GM19467 (cell line): Measurements from ENCODE around the gene THAP4.
"Not testable (repeated sequence)": the region's sequence is repeated elsewhere in the genome, so short reads cannot be mapped to it uniquely, and the experiment has no call there.

Experiments used
- ATAC-seq: cut with Tn5 transposase; IDR thresholded peaks from one replicate; pipeline ENCODE4 v1.9.1; 2021; ENCODE audit warnings: mild to moderate bottlenecking, moderate library complexity; ENCODE audit not compliant: unreplicated experiment

The THAP4 gene

DNA sequence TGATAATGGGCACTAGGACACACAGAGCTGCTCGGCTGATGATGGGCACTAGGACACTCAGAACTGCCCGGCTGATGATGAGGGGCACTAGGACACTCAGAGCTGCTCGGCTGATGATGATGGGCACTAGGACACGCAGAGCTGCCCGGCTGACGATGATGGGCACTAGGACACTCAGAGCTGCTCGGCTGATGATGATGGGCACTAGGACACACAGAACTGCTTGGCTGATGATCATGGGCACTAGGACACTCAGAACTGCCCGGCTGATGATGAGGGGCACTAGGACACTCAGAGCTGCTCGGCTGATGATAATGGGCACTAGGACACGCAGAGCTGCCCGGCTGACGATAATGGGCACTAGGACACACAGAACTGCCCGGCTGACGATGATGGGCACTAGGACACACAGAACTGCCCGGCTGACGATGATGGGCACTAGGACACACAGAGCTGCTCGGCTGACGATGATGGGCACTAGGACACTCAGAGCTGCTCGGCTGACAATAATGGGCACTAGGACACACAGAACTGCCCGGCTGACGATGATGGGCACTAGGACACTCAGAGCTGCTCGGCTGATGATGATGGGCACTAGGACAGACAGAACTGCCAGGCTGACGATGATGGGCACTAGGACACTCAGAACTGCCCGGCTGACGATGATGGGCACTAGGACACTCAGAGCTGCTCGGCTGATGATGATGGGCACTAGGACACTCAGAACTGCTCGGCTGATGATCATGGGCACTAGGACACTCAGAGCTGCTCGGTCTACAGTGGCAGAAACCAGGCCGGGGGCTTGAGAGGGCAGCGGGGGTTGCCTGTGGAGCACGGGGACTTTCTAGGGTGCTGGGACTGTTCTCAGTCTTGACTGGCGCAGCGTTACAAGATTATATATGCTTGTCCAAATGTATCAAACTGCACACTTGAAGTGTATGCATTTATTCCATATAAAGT is 46.2 kb downstream of the THAP4 start:
- not testable (repeated sequence) for ATAC-seq

DNA sequence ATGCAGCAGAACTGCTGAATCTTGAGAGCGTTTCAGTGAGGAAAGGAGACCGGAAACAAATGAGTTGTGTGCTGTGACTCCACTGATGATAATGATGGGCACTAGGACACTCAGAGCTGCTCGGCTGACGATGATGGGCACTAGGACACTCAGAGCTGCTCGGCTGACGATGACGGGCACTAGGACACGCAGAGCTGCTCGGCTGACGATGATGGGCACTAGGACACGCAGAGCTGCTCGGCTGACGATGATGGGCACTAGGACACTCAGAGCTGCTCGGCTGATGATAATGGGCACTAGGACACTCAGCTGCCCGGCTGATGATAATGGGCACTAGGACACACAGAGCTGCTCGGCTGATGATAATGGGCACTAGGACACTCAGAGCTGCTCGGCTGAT is 47.1 kb downstream of the THAP4 start:
- ATAC-seq, result not testable (repeated sequence)

DNA sequence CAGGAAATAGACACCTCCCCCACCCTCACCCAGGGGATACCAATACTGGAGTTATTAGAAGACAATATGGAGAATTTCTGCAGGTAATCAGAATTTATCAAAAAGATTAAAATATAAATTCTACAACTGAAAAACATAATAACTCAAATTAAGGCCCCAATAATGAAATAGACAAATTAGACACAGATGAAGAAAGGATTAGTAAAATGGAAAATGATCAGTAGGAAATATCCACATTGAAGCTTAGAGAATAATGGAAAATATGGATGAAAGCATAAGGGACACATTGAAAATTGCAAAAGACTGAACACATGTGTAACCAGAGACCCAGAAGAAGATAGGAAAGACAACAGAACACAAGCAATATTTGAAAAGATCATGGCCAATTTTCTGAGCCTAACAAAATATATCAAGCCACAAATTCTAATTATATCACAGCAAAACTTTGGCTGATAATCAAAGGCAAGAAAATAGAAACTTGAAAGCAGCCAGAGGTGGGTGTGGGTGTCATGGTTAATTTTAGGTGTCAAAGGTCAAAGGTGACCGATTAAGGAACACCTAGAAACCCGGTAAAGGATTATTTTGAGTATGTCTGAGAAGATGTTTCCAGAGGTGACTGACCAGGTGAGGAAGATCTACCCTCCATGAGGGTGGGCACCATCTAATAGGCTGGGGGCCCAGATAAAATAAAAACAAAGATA is 50.2 kb downstream of the THAP4 start:
- no peak for ATAC-seq

DNA sequence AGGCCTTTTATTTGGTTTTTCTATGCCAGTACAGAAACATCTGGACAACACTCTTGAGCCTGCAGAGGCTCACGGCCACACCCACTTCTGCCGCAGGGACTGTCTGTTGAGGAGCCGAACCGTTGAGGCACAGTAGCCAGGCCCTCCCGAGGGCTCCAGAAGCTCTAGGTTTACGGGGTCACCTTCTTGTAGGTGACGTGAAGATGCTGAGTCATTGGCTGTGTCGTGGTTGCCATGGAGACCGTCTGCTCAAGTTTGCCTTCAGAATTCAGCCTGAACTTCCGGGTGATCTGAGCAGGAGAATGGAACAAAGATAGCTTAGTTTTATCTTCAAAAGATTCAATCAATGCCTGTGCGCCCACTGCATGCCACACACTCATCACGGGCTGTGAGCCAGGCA is 52.5 kb downstream of the THAP4 start:
- no peak for ATAC-seq

DNA sequence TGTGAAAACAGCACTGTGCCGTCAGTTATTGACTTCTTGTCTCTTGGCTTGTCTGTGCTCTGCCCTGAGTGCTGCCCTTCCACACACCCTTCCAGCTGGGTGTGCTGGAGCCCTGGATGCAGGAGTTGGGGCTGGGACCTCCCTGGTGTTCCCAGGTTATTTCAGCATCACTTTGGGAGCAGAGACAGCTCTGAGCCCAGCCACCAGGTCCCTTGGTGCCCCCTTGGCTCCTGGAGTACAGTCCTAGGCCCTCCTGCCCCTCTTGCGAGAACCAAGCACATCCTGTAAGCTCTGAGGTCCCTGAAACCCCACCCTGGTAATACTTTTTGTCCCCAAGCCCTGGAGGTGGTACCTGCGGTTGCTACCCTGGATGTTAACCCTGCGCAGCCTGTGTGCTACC is 54.2 kb downstream of the THAP4 start:
- no peak for ATAC-seq

DNA sequence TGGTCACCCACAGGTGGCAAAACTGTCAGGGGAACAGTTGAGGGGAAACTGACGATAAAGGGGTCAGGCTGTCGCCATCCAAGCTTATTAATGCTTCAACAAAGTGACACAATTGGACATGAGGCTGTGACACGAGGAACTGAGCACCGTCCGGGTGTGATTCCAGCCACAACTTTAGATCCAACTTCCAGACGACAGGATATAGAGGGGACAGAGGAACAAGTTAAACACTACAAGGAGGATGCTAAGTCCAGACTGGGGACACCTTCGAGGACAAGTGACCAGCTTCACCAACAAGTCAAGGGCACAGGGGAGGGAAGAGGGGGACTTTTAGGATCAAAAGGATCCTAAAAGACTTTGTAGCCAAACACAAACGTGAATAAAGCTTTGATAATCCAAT is 54.6 kb downstream of the THAP4 start:
- no peak for ATAC-seq

DNA sequence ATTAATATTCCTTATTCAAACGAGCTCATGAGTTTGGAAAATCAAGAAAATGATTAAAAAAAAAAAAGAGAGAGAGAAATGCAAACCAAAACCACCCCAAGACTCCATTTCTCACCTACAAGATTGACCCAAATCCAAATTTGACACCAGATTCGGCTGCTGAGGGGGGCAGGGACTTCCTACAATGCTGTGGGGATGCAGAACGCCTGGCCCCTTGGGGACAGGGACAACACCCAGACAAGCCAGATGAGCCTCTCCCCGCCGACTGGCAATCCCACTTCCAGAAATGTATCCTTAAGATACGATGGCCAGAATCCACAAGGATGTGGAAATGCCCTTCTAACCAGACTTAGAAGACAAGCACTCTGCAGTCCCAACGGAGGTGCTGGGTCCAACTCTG is 57.7 kb downstream of the THAP4 start:
- ATAC-seq, result no peak

DNA sequence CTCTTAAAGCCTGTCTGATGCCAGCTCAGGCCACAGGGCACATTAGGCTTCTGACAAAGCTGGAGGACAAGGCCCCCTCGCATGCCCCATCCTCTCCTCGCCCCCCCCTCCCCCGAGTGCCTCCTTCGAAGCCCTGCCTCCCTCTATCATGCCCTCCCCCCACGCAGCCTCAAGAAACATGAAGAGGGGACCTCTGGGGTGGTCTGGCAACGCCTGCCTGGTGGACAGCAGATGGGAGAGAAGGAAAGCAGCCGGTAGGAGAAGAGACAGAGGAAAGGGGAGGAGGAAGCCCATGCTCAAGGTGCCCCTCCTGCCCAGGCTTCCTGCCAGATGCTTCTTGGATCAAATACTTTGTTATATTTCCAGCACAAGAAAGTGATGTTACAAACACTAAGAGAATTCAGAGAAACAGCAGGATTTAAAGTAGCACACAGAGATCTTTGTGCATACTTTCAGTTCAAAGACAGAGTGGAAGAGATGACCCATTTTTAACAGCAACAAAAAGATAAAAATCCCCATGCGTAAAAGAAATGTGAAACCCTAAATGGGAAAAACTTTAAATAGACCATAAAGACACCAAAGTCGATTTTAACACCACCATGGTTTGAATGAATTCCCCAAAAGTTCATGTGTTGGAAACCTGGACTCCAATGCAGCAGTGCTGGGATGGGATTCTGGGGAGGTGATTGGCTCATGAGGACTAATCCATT is 59.4 kb downstream of the THAP4 start:
- no peak for ATAC-seq

DNA sequence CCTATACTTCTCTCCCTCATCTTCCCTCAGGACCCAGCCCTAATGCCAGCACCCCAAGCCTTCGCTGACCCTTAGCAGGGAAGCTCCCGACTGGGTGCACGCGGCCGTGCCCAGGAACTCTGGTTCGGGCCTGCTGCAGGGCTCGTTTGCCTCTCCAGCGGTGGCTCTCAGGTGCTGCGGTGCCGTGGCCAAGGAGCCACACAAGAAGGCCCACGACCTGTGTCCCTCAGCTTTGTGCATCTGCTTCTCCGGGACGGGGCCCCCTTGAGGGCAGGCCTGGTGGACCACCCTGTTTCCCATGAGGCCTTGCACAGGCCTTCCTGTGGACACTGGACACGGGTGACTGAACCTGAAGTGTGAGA is 60.7 kb downstream of the THAP4 start:
- no peak for ATAC-seq

DNA sequence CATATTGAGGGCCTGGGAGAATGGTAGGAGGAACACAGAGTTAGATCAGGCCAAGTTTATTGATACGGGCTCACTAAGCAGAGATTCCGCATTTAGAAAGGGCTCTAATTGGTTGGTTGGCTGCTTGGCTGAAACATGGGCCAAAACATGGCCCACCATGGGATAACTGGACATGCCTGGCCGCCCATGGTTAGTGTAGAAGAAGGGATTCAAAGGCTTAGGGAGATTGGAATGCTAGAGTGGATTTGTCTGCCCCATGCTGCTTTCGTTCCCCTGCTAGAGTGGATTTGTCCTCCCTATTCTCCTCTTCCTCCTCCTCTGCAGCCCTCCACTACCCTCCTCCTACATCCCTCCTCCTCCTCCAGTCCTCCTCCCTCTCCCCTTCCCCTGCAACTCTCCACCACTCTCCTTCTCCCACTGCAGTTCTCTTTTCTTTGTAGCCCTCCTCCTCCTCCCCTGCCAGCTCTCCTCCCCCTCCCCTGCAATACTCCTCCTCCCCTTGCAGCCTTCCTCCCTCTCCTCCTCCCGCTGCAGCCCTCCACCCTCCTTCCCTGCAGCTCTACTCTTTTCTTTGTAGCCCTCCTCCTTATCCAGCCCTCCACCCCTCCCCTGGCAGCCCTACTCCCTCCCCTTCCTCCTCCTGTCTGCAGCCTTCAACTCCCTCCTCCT is 61.2 kb downstream of the THAP4 start:
- ATAC-seq, result no peak

DNA sequence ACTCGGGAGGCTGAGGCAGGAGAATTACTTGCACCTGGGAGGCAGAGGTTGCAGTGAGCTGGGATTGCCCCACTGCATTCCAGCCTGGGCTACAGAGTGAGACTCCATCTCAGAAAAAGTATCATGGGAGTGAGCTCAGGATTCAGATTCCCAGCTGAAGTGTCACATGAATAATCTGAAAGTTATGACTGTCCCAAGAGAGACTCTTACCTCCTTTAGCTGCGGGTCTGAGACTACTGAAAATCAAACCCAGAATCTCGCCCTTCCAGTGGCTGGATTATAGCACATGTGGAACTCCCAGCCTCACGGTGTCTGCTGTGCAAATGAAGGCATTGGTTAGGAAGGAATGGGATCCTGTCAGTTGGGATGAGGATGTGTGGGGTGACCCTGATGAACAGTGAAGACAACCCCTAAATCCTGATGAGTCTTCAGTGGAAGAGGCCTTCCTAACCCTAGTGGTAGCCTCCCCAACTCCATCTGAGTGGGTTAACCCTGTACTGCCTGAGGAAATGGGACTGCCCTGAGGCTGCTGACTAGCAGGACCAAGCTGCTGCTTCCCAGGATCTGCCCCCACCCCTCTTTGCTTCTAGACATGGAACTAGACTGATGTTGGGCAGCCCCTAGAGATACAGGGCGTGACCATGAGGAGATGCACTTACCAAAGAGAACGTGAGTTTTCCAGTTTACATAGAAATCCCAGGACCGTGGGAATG is 61.9 kb downstream of the THAP4 start:
- no peak for ATAC-seq

DNA sequence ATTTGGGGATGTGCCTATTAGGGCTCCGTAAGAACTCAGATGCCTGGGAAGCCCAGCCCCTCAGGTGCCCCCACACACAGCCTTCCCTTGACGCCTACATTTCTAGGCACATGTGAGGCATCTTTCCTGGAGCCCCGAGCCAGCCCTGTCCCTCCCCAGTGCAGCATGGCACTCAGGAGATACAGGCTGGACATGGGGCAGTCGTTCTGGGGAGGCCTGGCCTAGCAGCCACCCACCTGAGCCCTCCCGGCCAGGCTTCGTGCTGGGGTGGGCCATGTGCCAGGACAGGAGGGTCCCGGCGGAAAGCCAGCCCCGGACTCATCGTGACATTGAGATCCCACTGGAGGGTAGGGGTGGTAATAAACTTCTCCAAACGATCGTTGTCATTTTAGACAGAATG is 63.2 kb downstream of the THAP4 start:
- no peak for ATAC-seq

DNA sequence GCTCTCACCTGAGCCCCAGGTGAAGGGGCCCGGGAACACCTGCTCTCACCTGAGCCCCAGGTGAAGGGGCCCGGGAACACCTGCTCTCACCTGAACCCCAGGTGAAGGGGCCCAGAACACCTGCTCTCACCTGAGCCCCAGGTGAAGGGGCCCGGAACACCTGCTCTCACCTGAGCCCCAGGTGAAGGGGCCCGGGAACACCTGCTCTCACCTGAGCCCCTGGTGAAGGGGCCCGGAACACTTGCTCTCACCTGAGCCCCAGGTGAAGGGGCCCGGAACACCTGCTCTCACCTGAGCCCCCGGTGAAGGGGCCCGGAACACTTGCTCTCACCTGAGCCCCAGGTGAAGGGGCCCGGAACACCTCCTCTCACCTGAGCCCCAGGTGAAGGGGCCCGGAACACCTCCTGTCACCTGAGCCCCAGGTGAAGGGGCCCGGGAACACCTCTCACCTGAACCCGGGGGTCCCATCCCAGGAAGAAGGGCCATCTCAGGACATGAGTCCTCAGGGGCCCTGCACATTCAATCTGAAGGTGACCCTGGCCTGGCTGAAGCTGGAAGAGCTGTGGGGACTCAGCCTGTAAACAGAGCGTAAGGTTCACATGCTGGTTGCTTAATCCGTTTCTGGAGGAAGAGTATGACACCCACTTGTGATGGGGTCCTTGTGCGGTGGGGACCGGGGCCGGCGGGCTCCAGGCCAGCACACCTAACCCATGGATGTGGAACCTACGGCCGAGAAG is 63.9 kb downstream of the THAP4 start:
- ATAC-seq, result not testable (repeated sequence)

DNA sequence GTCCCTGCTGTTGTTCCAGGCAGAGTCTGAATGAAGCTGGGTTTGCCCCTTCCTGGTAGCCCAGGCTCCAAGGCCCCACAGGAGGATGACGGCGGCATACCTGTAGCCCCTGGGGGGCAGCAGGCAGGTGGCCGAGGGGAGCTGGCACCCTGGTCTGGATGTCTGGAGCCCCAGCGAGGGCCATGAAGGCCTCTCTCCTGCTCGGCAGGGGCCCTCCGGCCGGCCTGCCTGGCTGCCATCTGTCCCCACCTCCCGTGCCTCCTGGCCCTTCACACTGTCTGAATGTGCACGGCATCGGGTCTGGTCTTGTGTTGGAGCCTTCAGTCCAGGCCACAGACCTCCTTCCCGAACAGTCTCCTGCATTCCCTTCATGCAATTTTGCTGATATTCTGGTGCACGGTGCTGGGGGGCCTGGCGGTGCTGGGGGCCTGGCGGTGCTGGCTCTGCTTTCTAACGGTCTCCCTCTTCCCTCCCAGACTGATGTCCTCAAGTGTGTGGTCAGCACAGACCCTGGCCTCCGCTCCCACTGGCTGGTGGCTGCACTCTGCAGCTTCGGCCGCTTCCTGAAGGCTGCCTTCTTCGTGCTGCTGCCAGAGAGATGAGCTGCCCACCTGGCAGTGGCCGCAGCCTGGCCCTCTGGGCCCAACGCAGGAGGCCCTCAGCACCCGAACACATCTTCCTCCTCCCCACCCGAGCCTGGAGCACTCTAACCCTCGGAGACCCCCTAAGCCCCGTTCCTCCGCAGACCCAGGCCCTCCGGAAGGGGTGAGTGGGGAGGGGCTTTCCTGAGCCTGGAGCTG is 64.9 kb downstream of the THAP4 start:
- no peak for ATAC-seq

DNA sequence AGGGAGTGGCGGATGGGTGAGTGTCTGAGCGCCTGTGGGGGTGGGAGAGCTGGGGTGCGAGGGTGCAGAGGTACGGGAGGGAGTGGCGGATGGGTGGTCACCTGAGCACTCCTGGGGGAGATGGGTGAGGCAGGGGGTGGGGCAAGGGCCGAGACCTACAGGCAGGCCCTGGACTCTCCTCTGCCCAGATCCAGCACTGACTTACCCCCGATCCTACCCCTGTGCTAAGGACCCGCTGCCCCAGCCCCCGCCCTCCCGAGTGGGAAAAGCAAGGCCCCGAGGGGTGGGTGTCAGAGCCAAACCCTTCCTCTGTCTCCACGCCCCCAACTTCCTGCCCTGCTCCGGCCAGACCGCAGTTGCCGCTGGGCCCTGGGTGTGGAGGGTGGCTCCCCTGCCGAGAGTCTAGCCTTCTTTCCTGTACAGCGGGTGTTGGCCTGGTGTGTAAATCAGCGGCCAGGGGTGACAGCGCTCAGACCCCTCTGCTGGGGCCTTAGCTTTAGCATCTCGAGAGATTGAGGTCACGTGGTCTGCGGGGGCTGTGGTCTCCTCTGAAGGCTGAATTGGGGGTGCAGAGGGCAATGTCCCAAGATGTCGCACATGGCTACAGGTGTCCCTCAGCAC is 65.9 kb downstream of the THAP4 start:
- ATAC-seq, result no peak

DNA sequence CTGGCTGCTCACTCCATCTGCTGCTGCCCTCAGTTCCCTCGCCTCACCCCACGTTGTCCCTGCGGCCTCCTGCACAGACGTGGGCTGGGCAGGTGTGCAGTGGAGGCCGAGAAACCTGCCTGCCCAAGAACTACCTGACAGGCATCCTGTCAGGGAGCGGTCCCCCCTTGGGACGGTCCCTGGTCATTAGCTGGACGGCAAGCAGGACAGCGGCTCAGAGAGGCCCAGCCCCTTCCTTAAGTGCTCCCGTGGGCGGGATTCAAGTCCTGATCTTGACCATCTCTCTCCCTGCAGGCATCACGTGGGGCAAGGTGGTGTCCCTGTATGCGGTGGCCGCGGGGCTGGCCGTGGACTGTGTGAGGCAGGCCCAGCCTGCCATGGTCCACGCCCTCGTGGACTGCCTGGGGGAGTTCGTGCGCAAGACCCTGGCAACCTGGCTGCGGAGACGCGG is 67.1 kb downstream of the THAP4 start:
- ATAC-seq, result no peak

DNA sequence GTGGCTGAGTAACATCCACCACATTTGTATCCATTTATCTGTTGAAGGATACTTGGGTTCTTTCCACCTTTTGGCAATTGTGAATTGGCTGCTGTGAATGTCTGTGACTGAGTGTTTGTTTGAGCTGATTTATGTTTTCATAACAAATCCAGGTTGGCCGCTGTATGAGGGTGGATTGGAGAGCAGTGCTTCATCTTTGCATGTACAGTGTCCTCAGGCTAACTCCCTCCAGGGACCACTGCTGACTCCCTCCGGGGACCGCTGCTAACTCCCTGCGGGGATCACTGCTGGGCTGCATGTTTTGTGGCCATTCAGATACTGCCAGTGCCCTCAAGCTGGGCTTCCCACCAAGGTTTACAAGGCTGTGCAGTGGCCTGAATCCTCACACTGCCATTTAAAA is 68.2 kb downstream of the THAP4 start:
- no peak for ATAC-seq

DNA sequence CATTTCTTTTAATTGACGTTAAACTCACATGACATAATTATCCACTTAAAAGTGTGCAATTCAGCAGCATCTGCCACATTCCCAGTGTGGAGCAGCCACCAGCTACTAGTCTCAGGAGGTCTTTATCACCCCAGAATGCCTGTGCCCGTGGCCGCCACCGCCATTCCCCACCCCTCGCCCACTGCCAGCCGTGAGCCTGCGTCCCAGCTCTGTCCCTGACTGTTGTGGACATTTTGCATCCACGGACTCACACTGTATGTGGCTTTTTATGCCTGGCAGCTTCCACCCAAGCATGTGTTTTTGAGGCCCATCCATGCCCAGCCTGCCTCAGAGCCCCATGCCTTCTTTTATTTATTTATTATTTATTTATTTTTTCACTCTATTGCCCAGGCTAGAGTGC is 69.2 kb downstream of the THAP4 start:
- no peak for ATAC-seq
